ENCODE measurements around the gene TNRC6C.
"Not testable (repeated sequence)": the region's sequence is repeated elsewhere in the genome, so short reads cannot be mapped to it uniquely, and the experiment has no call there.

The TNRC6C gene

GRCh38 chr17:78096093-78096492 lies 137.6 kb downstream of the TNRC6C start:
- no peak for DNase-seq

- DNase-seq = no peak
These were observed 142.6 kb downstream of the TNRC6C start for GRCh38 chr17:78101112-78101511.

GRCh38 chr17:78101542-78101941 lies 143.0 kb downstream of the TNRC6C start:
- no peak for DNase-seq

- no peak for DNase-seq
These were observed 144.8 kb downstream of the TNRC6C start for GRCh38 chr17:78103311-78103710.

- no peak for DNase-seq
These were observed 146.0 kb downstream of the TNRC6C start for GRCh38 chr17:78104540-78104941.

- DNase-seq = no peak
These were observed 146.6 kb downstream of the TNRC6C start for GRCh38 chr17:78105101-78105500.

GRCh38 chr17:78105551-78105950 lies 147.0 kb downstream of the TNRC6C start:
- no peak for DNase-seq

GRCh38 chr17:78106211-78106610 lies 147.7 kb downstream of the TNRC6C start:
- no peak for DNase-seq

GRCh38 chr17:78107457-78107856 lies 149.0 kb downstream of the TNRC6C start:
- DNase-seq = no peak

- DNase-seq = no peak
These were observed 149.6 kb downstream of the TNRC6C start for GRCh38 chr17:78107976-78108725.

- DNase-seq = no peak
These were observed 150.4 kb downstream of the TNRC6C start for GRCh38 chr17:78108726-78109488.

- no peak for DNase-seq
These were observed 150.9 kb downstream of the TNRC6C start for GRCh38 chr17:78109489-78109761.

- DNase-seq = no peak
These were observed 152.0 kb downstream of the TNRC6C start for GRCh38 chr17:78110363-78111015.

GRCh38 chr17:78111016-78111726 lies 152.7 kb downstream of the TNRC6C start:
- no peak for DNase-seq

GRCh38 chr17:78111727-78112517 lies 153.4 kb downstream of the TNRC6C start:
- no peak for DNase-seq

GRCh38 chr17:78112518-78113471 lies 154.3 kb downstream of the TNRC6C start:
- peak; percentile 40 for DNase-seq

- DNase-seq = no peak
These were observed 155.6 kb downstream of the TNRC6C start for GRCh38 chr17:78113804-78114785.

- DNase-seq = no peak
These were observed 156.6 kb downstream of the TNRC6C start for GRCh38 chr17:78114831-78115723.

- DNase-seq = not testable (repeated sequence)
These were observed 157.3 kb downstream of the TNRC6C start for GRCh38 chr17:78115803-78116202.

Measured in GDM1 (cell line).